Liver (tissue), 9 donors: ENCODE data around the gene DRAXIN. TPM values are rescaled to one million over a fixed set of nuclear protein-coding genes. Genes with fewer than 3 reads are reported as not detected.

Experiments used
- DNase-seq: peaks from one replicate; pipeline ENCODE4 v3.0.0-alpha.2; 2017; ENCODE audit warnings: low spot score
- H3K27ac ChIP-seq, 2 donors: one replicate each; pipeline ENCODE4 v1.7.0; 2013; ENCODE audit warnings: inconsistent platforms in 2 of 2, low read length in 2 of 2, control low read depth in 1 of 2, low read depth in 1 of 2, mild to moderate bottlenecking in 1 of 2
- H3K27me3 ChIP-seq, 4 donors: one replicate each; pipeline versions ENCODE4 v1.6.1 to v1.7.0; 2013; ENCODE audit warnings: low read length in 3 of 4, inconsistent platforms in 1 of 4, mild to moderate bottlenecking in 1 of 4, moderate library complexity in 1 of 4; ENCODE audit not compliant: control insufficient read depth in 4 of 4, insufficient read depth in 4 of 4
- H3K36me3 ChIP-seq, 4 donors: one replicate each; pipeline versions ENCODE4 v1.6.1 to v1.7.0; 2013; ENCODE audit warnings: low read length in 3 of 4, mild to moderate bottlenecking in 3 of 4, low read depth in 1 of 4, moderate library complexity in 1 of 4; ENCODE audit not compliant: control insufficient read depth in 4 of 4, insufficient read depth in 3 of 4
- H3K4me1 ChIP-seq, 4 donors: one replicate each; pipeline versions ENCODE4 v1.6.1 to v1.7.0; 2013; ENCODE audit warnings: low read length in 3 of 4, mild to moderate bottlenecking in 3 of 4, moderate library complexity in 1 of 4; ENCODE audit not compliant: control insufficient read depth in 4 of 4, insufficient read depth in 4 of 4
- H3K4me3 ChIP-seq, 3 donors: one replicate each; pipeline versions ENCODE4 v1.6.1 to v1.7.0; 2013; ENCODE audit warnings: low read length in 3 of 3, control low read depth in 1 of 3, low read depth in 1 of 3, mild to moderate bottlenecking in 1 of 3
- H3K9ac ChIP-seq, 2 donors: one replicate each; pipeline ENCODE4 v1.7.0; 2013; ENCODE audit warnings: low read length in 2 of 2, mild to moderate bottlenecking in 2 of 2, moderate library complexity in 2 of 2, control low read depth in 1 of 2, low read depth in 1 of 2
- H3K9me3 ChIP-seq, 4 donors: one replicate each; pipeline versions ENCODE4 v1.6.1 to v1.7.0; 2013; ENCODE audit warnings: low read length in 3 of 4; ENCODE audit not compliant: control insufficient read depth in 4 of 4
- EGR1 ChIP-seq, 2 donors: IDR thresholded peaks; 2 replicates each; pipeline ENCODE4 v1.6.1; 2016 to 2018; ENCODE audit warnings: antibody characterized with exemption in 2 of 2, low read depth in 2 of 2
- FOXA1 ChIP-seq: IDR thresholded peaks from 2 replicates; pipeline ENCODE4 v1.6.1; 2016; ENCODE audit warnings: antibody characterized with exemption
- FOXA2 ChIP-seq: IDR thresholded peaks from 2 replicates; pipeline ENCODE4 v1.6.1; 2016; ENCODE audit warnings: antibody characterized with exemption
- HNF4A ChIP-seq, 2 donors: conservative IDR thresholded peaks; 2 replicates each; pipeline ENCODE4 v1.6.1; 2016; ENCODE audit warnings: antibody characterized with exemption in 2 of 2, mild to moderate bottlenecking in 2 of 2
- HNF4G ChIP-seq: IDR thresholded peaks from 2 replicates; pipeline ENCODE4 v1.6.1; 2016; ENCODE audit warnings: antibody characterized with exemption
- JUND ChIP-seq, 2 donors: IDR thresholded peaks; 2 replicates each; pipeline ENCODE4 v1.6.1; 2016; ENCODE audit warnings: antibody characterized with exemption in 2 of 2
- MAX ChIP-seq: IDR thresholded peaks from 2 replicates; pipeline ENCODE4 v1.6.1; 2016; ENCODE audit warnings: antibody characterized with exemption
- RAD21 ChIP-seq, 2 donors: IDR thresholded peaks; 2 replicates each; pipeline ENCODE4 v1.6.1; 2016; ENCODE audit warnings: antibody characterized with exemption in 2 of 2, mild to moderate bottlenecking in 2 of 2
- RXRA ChIP-seq, 2 donors: IDR thresholded peaks; 2 replicates each; pipeline ENCODE4 v1.6.1; 2017 to 2018; ENCODE audit warnings: antibody characterized with exemption in 2 of 2, mild to moderate bottlenecking in 1 of 2
- SP1 ChIP-seq: IDR thresholded peaks from 2 replicates; pipeline ENCODE4 v1.6.1; 2018; ENCODE audit warnings: antibody characterized with exemption, mild to moderate bottlenecking
- TAF1 ChIP-seq: conservative IDR thresholded peaks from 2 replicates; pipeline ENCODE4 v1.6.1; 2016; ENCODE audit warnings: antibody characterized with exemption, mild to moderate bottlenecking
- YY1 ChIP-seq: IDR thresholded peaks from 2 replicates; pipeline ENCODE4 v1.6.1; 2016; ENCODE audit warnings: antibody characterized with exemption, mild to moderate bottlenecking
- WGBS: extraction: QIAGEN DNeasy Blood & Tissue Kit; methylation state at CpG from one replicate; pipeline ENCODE4 v1.1.7; 2013; 5-methylcytosine and 5-hydroxymethylcytosine counted together
- polyA plus RNA-seq, 2 donors: library from polyadenylated mRNA; stranded (reverse) in 1 of 2; unstranded in 1 of 2; fragments of 200-250 nt in 1 of 2; fragments of >200 nt in 1 of 2; fragmentation: Nextera tagmentation in 1 of 2; extraction: Ambion mirVana in 1 of 2; gene quantifications; one replicate each; pipeline versions ENCODE4 v1.2.1 to v1.2.3, GENCODE V29; 2013 to 2015
- total RNA-seq, 2 donors: library from RNA; depleted of rRNA; stranded (reverse); fragments of >200 nt; gene quantifications; one replicate each; pipeline ENCODE4 v1.2.3, GENCODE V29; 2014
- TF ChIP-seq, protein P1 (sequence below): IDR thresholded peaks from 2 replicates; pipeline ENCODE4 v1.6.1; 2016; ENCODE audit warnings: antibody characterized with exemption, mild to moderate bottlenecking
- TF ChIP-seq, protein P2 (sequence below): fragments of 150-350 bp; IDR thresholded peaks from 2 replicates; pipeline ENCODE4 v1.5.1; 2017; ENCODE audit warnings: improper control_type of control experiment, low read depth, low read length; ENCODE audit not compliant: missing input control
- TF ChIP-seq, protein P3 (sequence below): IDR thresholded peaks from 2 replicates; pipeline ENCODE4 v1.6.1; 2016; ENCODE audit warnings: antibody characterized with exemption
- donor health status: healthy.
- donor health status: healthy.
- donor health status: healthy.
- donor health status: healthy.
- donor health status: healthy.

DRAXIN gene
- total and polyA plus RNA-seq, 4 donors = under 0.01 to 0.01 TPM; not detected in 2

DNA sequence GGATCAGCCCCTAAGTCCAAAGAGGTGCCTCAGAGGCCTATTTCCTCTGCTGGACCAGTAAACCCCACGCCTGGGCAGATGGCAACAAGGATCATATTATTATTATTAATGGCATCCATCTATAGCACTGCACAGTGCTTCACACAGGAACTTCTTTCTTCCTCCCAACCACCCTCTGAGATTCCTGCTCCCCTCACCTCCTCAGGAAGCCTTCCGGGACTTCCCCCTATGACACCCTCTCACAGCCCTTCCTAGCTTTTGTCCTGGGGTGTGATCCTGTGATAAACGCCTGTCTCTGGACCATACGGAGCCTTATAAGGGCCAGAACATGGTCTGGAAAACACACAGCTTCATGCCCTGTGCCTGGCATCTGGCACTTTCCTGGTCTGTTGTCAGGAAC, 40.5 kb upstream of the DRAXIN start (continued):
- TF ChIP-seq, protein P1, sequence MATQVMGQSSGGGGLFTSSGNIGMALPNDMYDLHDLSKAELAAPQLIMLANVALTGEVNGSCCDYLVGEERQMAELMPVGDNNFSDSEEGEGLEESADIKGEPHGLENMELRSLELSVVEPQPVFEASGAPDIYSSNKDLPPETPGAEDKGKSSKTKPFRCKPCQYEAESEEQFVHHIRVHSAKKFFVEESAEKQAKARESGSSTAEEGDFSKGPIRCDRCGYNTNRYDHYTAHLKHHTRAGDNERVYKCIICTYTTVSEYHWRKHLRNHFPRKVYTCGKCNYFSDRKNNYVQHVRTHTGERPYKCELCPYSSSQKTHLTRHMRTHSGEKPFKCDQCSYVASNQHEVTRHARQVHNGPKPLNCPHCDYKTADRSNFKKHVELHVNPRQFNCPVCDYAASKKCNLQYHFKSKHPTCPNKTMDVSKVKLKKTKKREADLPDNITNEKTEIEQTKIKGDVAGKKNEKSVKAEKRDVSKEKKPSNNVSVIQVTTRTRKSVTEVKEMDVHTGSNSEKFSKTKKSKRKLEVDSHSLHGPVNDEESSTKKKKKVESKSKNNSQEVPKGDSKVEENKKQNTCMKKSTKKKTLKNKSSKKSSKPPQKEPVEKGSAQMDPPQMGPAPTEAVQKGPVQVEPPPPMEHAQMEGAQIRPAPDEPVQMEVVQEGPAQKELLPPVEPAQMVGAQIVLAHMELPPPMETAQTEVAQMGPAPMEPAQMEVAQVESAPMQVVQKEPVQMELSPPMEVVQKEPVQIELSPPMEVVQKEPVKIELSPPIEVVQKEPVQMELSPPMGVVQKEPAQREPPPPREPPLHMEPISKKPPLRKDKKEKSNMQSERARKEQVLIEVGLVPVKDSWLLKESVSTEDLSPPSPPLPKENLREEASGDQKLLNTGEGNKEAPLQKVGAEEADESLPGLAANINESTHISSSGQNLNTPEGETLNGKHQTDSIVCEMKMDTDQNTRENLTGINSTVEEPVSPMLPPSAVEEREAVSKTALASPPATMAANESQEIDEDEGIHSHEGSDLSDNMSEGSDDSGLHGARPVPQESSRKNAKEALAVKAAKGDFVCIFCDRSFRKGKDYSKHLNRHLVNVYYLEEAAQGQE = no peak
- TF ChIP-seq, protein P2, sequence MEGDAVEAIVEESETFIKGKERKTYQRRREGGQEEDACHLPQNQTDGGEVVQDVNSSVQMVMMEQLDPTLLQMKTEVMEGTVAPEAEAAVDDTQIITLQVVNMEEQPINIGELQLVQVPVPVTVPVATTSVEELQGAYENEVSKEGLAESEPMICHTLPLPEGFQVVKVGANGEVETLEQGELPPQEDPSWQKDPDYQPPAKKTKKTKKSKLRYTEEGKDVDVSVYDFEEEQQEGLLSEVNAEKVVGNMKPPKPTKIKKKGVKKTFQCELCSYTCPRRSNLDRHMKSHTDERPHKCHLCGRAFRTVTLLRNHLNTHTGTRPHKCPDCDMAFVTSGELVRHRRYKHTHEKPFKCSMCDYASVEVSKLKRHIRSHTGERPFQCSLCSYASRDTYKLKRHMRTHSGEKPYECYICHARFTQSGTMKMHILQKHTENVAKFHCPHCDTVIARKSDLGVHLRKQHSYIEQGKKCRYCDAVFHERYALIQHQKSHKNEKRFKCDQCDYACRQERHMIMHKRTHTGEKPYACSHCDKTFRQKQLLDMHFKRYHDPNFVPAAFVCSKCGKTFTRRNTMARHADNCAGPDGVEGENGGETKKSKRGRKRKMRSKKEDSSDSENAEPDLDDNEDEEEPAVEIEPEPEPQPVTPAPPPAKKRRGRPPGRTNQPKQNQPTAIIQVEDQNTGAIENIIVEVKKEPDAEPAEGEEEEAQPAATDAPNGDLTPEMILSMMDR = no peak
- TF ChIP-seq HNF4G (no peak), YY1 (no peak), HNF4A (conservative IDR thresholded peaks at IDR 0.05) (no peak), TAF1 (no peak), JUND (IDR thresholded peaks at IDR 0.05) (no peak), RXRA (IDR thresholded peaks at IDR 0.05) (no peak), EGR1 (IDR thresholded peaks at IDR 0.05; ENCODE audit: low read depth in 2 of 2) (no peak)

- no peak overlapping the region for H3K27ac ChIP-seq
- no peak overlapping the region for H3K4me3 ChIP-seq
- H3K9ac ChIP-seq = no peak overlapping the region
- H3K9me3 ChIP-seq = no peaks in the 10 kb centered on the region
- H3K36me3 ChIP-seq = no peaks in the 10 kb centered on the region
- no peaks in the 10 kb centered on the region for H3K27me3 ChIP-seq
- TF ChIP-seq FOXA2 = no peak
- TF ChIP-seq MAX = no peak
- TF ChIP-seq, protein P3, sequence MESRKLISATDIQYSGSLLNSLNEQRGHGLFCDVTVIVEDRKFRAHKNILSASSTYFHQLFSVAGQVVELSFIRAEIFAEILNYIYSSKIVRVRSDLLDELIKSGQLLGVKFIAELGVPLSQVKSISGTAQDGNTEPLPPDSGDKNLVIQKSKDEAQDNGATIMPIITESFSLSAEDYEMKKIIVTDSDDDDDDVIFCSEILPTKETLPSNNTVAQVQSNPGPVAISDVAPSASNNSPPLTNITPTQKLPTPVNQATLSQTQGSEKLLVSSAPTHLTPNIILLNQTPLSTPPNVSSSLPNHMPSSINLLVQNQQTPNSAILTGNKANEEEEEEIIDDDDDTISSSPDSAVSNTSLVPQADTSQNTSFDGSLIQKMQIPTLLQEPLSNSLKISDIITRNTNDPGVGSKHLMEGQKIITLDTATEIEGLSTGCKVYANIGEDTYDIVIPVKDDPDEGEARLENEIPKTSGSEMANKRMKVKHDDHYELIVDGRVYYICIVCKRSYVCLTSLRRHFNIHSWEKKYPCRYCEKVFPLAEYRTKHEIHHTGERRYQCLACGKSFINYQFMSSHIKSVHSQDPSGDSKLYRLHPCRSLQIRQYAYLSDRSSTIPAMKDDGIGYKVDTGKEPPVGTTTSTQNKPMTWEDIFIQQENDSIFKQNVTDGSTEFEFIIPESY = no peak
- no peak for TF ChIP-seq EGR1 (IDR thresholded peaks at IDR 0.05; ENCODE audit: low read depth in 2 of 2)
- TF ChIP-seq JUND (IDR thresholded peaks at IDR 0.05) = no peak
- no peak for TF ChIP-seq SP1
- no peak for TF ChIP-seq TAF1
- TF ChIP-seq FOXA1 = no peak
- no peak for TF ChIP-seq HNF4A (conservative IDR thresholded peaks at IDR 0.05)
- no peak for TF ChIP-seq RAD21 (IDR thresholded peaks at IDR 0.05)
- no peak for TF ChIP-seq HNF4G
- TF ChIP-seq, protein P1 = no peak
- TF ChIP-seq YY1 = no peak
- H3K4me1 ChIP-seq = peaks cover 7 to 44% (median 34%) of the 10 kb centered on the region in 4 donors
- no peak for DNase-seq
- WGBS = 94% methylated on average over 11 of the region's 11 CpGs
Measured at GRCh38 chr1:11652203-11652780, 39.2 kb upstream of the DRAXIN start.
